Colonic mucosa (tissue), 4 donors: ENCODE results near the gene ZNF143. TPM values are rescaled to one million over a fixed set of nuclear protein-coding genes. Genes with fewer than 3 reads are reported as not detected.

ENCODE experiments used
- DNase-seq: peaks from one replicate; pipeline ENCODE4 v3.0.0-alpha.2; 2020
- H3K27ac ChIP-seq: fragments of 200-600 bp; one replicate; pipeline ENCODE4 v1.8.0; 2021
- H3K27me3 ChIP-seq: fragments of 200-600 bp; one replicate; pipeline ENCODE4 v1.8.0; 2021
- H3K36me3 ChIP-seq: fragments of 200-600 bp; one replicate; pipeline ENCODE4 v1.8.0; 2021
- H3K4me1 ChIP-seq: fragments of 200-600 bp; one replicate; pipeline ENCODE4 v1.8.0; 2021; ENCODE audit warnings: mild to moderate bottlenecking
- H3K4me3 ChIP-seq: fragments of 200-600 bp; one replicate; pipeline ENCODE4 v1.8.0; 2021
- H3K9ac ChIP-seq, 2 donors: one replicate each; pipeline ENCODE4 v1.7.0; 2013; ENCODE audit warnings: control low read depth in 2 of 2, low read depth in 2 of 2, low read length in 2 of 2
- H3K9me3 ChIP-seq: fragments of 200-600 bp; one replicate; pipeline ENCODE4 v1.8.0; 2021
- CTCF ChIP-seq: fragments of 200-600 bp; IDR thresholded peaks from one replicate; pipeline ENCODE4 v1.8.0; 2022; ENCODE audit warnings: antibody characterized with exemption, mild to moderate bottlenecking
- intact Hi-C: fragments of 100-400 bp; cut with DNase I; formaldehyde crosslinking; loops from one replicate; pipeline ENCODE4 v1.14.1; 2022
- total RNA-seq, 2 donors: library from RNA; stranded (reverse); fragmentation: NEBNext Ultra II Directional in 1 of 2; extraction: Animal tissue kit (Norgen Biotek cat#: 25700) in 1 of 2; gene quantifications; one replicate each; pipeline ENCODE4 v1.2.1, GENCODE V29; 2021
- donor health status: healthy.
- donor health status: DM: no; HTN: no; CAD: no.
- donor health status: DM: no; HTN: no; CAD: no.

ZNF143 gene
- total RNA-seq, 2 donors from 2014 or later = 18.0 to 22.2 TPM

GRCh38 chr11:9490376-9490775 is 29.6 kb downstream of the ZNF143 start:
- TF ChIP-seq CTCF = no peak
- Histone ChIP-seq H3K27me3 (no peaks in the 10 kb centered on the region), H3K4me1 (no peaks in the 10 kb centered on the region), H3K27ac (no peak overlapping the region), H3K9me3 (no peaks in the 10 kb centered on the region), H3K9ac (no peak overlapping the region), H3K4me3 (no peak overlapping the region), H3K36me3 (peaks cover 5% of the 10 kb centered on the region)
- intact Hi-C loops = loop anchor here (10.0 kb wide), 1 partner anchor 56 kb away; no protein-coding TSS in a partner anchor
- no peak for DNase-seq

GRCh38 chr11:9493492-9493891 is 32.7 kb downstream of the ZNF143 start:
- no peaks in the 10 kb centered on the region for H3K4me1 ChIP-seq
- H3K27me3 ChIP-seq = no peaks in the 10 kb centered on the region
- peaks cover 7% of the 10 kb centered on the region for H3K36me3 ChIP-seq
- no peak for DNase-seq
- H3K27ac ChIP-seq = no peak overlapping the region
- TF ChIP-seq CTCF = no peak
- no peaks in the 10 kb centered on the region for H3K9me3 ChIP-seq
- H3K9ac ChIP-seq = no peak overlapping the region
- no peak overlapping the region for H3K4me3 ChIP-seq
- intact Hi-C loops = loop anchor here (10.0 kb wide), 1 partner anchor 59 kb away; no protein-coding TSS in a partner anchor

GRCh38 chr11:9494316-9494715 is 33.5 kb downstream of the ZNF143 start:
- no peak overlapping the region for H3K4me3 ChIP-seq
- no peaks in the 10 kb centered on the region for H3K27me3 ChIP-seq
- H3K36me3 ChIP-seq = peaks cover 7% of the 10 kb centered on the region
- no peak overlapping the region for H3K27ac ChIP-seq
- DNase-seq = no peak
- no peaks in the 10 kb centered on the region for H3K4me1 ChIP-seq
- intact Hi-C loops = loop anchor here (10.0 kb wide), 1 partner anchor 60 kb away; no protein-coding TSS in a partner anchor
- H3K9ac ChIP-seq = no peak overlapping the region
- no peak for TF ChIP-seq CTCF
- H3K9me3 ChIP-seq = no peaks in the 10 kb centered on the region

GRCh38 chr11:9495803-9496514 is 35.1 kb downstream of the ZNF143 start:
- Histone ChIP-seq H3K36me3 (peaks cover 7% of the 10 kb centered on the region), H3K27ac (no peak overlapping the region), H3K27me3 (no peaks in the 10 kb centered on the region), H3K9ac (no peak overlapping the region), H3K4me1 (no peaks in the 10 kb centered on the region), H3K4me3 (no peak overlapping the region), H3K9me3 (no peaks in the 10 kb centered on the region)
- TF ChIP-seq CTCF = no peak
- intact Hi-C loops = loop anchor here (10.0 kb wide), 1 partner anchor 61 kb away; no protein-coding TSS in a partner anchor
- DNase-seq = no peak

- no peaks in the 10 kb centered on the region for H3K27me3 ChIP-seq
- TF ChIP-seq CTCF = no peak
- H3K9ac ChIP-seq = no peak overlapping the region
- H3K9me3 ChIP-seq = no peaks in the 10 kb centered on the region
- DNase-seq = no peak
- H3K27ac ChIP-seq = no peak overlapping the region
- H3K4me3 ChIP-seq = no peak overlapping the region
- intact Hi-C loops = loop anchor here (10.0 kb wide), 1 partner anchor 64 kb away; no protein-coding TSS in a partner anchor
- peaks cover 7% of the 10 kb centered on the region for H3K36me3 ChIP-seq
- no peaks in the 10 kb centered on the region for H3K4me1 ChIP-seq
These were observed 37.8 kb downstream of the ZNF143 start for GRCh38 chr11:9498457-9499078.
